IMR-90 (cell line): ENCODE data around the gene UBL7. TPM values are rescaled to one million over a fixed set of nuclear protein-coding genes. Genes with fewer than 3 reads are reported as not detected.

Experiments used
- ATAC-seq: fragments of 200-7000 bp; cut with Tn5 transposase; 2 replicates; pipeline ENCODE4 v1.9.1; 2020; ENCODE audit warnings: low read depth, mild to moderate bottlenecking, moderate library complexity
- BruUV-seq: library from RNA; stranded (reverse); fragments of 400-500 nt; replicated peaks from 2 replicates; lab custom pipeline; 2021; lab: Mats Ljungman, UMichigan
- CTCF ChIA-PET: fragments of 300-600 bp; formaldehyde crosslinking; extraction: SDS; loops from one replicate; lab custom pipeline; 2021; ENCODE audit warnings: antibody characterized with exemption; lab: Yijun Ruan, JAX
- POLR2A ChIA-PET: fragments of 300-600 bp; sonication (Branson Sonifier 250); formaldehyde crosslinking; loops from one replicate; lab custom pipeline; 2022; ENCODE audit warnings: antibody characterized with exemption; ENCODE audit not compliant: unreplicated experiment; lab: Charles Lee
- DNase-seq: peaks from one replicate; pipeline ENCODE4 v3.0.0; 2013
- H2AFZ ChIP-seq: replicated peaks from 2 replicates; pipeline ENCODE3; 2013; ENCODE audit warnings: low read length, mild to moderate bottlenecking; ENCODE audit not compliant: poor library complexity
- H2AK5ac ChIP-seq: 2 replicates; pipeline ENCODE4 v1.6.1; 2013; ENCODE audit warnings: low read depth, low read length, inconsistent platforms
- H2AK9ac ChIP-seq: replicated peaks from 2 replicates; pipeline ENCODE3; 2013; ENCODE audit warnings: mild to moderate bottlenecking, low read depth, low read length, moderate library complexity; ENCODE audit not compliant: poor library complexity
- H2BK120ac ChIP-seq: 2 replicates; pipeline ENCODE4 v1.6.1; 2013; ENCODE audit warnings: low read depth, low read length, inconsistent platforms
- H2BK15ac ChIP-seq: 3 replicates; pipeline ENCODE4 v1.6.1; 2013; ENCODE audit warnings: low read depth, low read length, inconsistent platforms
- H2BK20ac ChIP-seq: 2 replicates; pipeline ENCODE4 v1.6.1; 2013; ENCODE audit warnings: low read depth, mild to moderate bottlenecking, inconsistent platforms, low read length, moderate library complexity
- H2BK5ac ChIP-seq: 2 replicates; pipeline ENCODE4 v1.6.1; 2013; ENCODE audit warnings: mild to moderate bottlenecking, low read depth, low read length, inconsistent platforms; ENCODE audit not compliant: poor library complexity, severe bottlenecking
- H3K14ac ChIP-seq: replicated peaks from 2 replicates; pipeline ENCODE4 v1.6.1; 2013; ENCODE audit warnings: low read depth, low read length, inconsistent platforms
- H3K18ac ChIP-seq: 2 replicates; pipeline ENCODE4 v1.6.1; 2013; ENCODE audit warnings: low read depth, low read length, control low read depth
- H3K23ac ChIP-seq: 2 replicates; pipeline ENCODE4 v1.6.1; 2013; ENCODE audit warnings: low read depth, low read length, inconsistent platforms
- H3K27ac ChIP-seq: 2 replicates; pipeline ENCODE4 v1.5.1; 2013; ENCODE audit warnings: mild to moderate bottlenecking, control low read depth, low read length; ENCODE audit not compliant: insufficient read depth
- H3K27me3 ChIP-seq: 2 replicates; pipeline ENCODE4 v1.6.1; 2013; ENCODE audit warnings: low read length; ENCODE audit not compliant: control insufficient read depth, insufficient read depth
- H3K36me3 ChIP-seq: 2 replicates; pipeline ENCODE4 v1.6.1; 2013; ENCODE audit warnings: low read length, mixed read lengths; ENCODE audit not compliant: control insufficient read depth, insufficient read depth
- H3K4ac ChIP-seq: 2 replicates; pipeline ENCODE4 v1.6.1; 2013; ENCODE audit warnings: low read depth, low read length, inconsistent platforms
- H3K4me1 ChIP-seq: 2 replicates; pipeline ENCODE4 v1.6.1; 2013; ENCODE audit warnings: low read length, mixed read lengths; ENCODE audit not compliant: control insufficient read depth, insufficient read depth
- H3K4me2 ChIP-seq: 2 replicates; pipeline ENCODE4 v1.6.1; 2013; ENCODE audit warnings: low read depth, mild to moderate bottlenecking, control low read depth, low read length, moderate library complexity
- H3K4me3 ChIP-seq: 2 replicates; pipeline ENCODE4 v1.5.1; 2013; ENCODE audit warnings: low read depth, mild to moderate bottlenecking, control low read depth, low read length, moderate library complexity; ENCODE audit not compliant: insufficient read depth
- H3K56ac ChIP-seq: 2 replicates; pipeline ENCODE4 v1.6.1; 2013; ENCODE audit warnings: low read length, inconsistent platforms; ENCODE audit not compliant: insufficient read depth; ENCODE audit errors: extremely low read depth
- H3K79me1 ChIP-seq, 2 experiments: 2 replicates each; pipeline ENCODE4 v1.6.1; 2013; ENCODE audit warnings: low read length in 2 of 2, inconsistent platforms in 1 of 2, low read depth in 1 of 2
- H3K9ac ChIP-seq: 2 replicates; pipeline ENCODE4 v1.6.1; 2013; ENCODE audit warnings: low read depth, low read length, control low read depth
- H3K9me1 ChIP-seq: 2 replicates; pipeline ENCODE4 v1.6.1; 2013; ENCODE audit warnings: low read length, inconsistent platforms; ENCODE audit not compliant: insufficient read depth
- H3K9me3 ChIP-seq: 2 replicates; pipeline ENCODE4 v1.6.1; 2013; ENCODE audit warnings: low read length; ENCODE audit not compliant: control insufficient read depth, insufficient read depth
- H4K20me1 ChIP-seq: 2 replicates; pipeline ENCODE4 v1.6.1; 2013; ENCODE audit warnings: low read length, inconsistent platforms; ENCODE audit not compliant: insufficient read depth
- H4K5ac ChIP-seq: 2 replicates; pipeline ENCODE4 v1.6.1; 2013; ENCODE audit warnings: mild to moderate bottlenecking, low read depth, low read length, control low read depth
- H4K8ac ChIP-seq, 2 experiments: 2 replicates each; pipeline ENCODE4 v1.6.1; 2013; ENCODE audit warnings: low read depth in 2 of 2, low read length in 2 of 2, control low read depth in 1 of 2, inconsistent platforms in 1 of 2
- H4K91ac ChIP-seq: 2 replicates; pipeline ENCODE4 v1.6.1; 2013; ENCODE audit warnings: low read depth, low read length, inconsistent platforms; ENCODE audit not compliant: insufficient read depth
- CHD1 ChIP-seq: IDR thresholded peaks from 2 replicates; pipeline ENCODE4 v1.6.1; 2012; ENCODE audit warnings: low read depth, low read length, improper control_type of control experiment
- CTCF ChIP-seq: conservative IDR thresholded peaks from 2 replicates; pipeline ENCODE4 v1.5.1; 2012; ENCODE audit warnings: mild to moderate bottlenecking, low read depth, low read length, improper control_type of control experiment
- ELK1 ChIP-seq: fragments of 150-350 bp; IDR thresholded peaks from 2 replicates; pipeline ENCODE4 v1.6.1; 2016; ENCODE audit warnings: low read depth, mild to moderate bottlenecking, low read length, moderate library complexity, borderline replicate concordance
- MAZ ChIP-seq: IDR thresholded peaks from 2 replicates; pipeline ENCODE4 v1.6.1; 2012; ENCODE audit warnings: low read depth, mild to moderate bottlenecking, low read length, improper control_type of control experiment, moderate library complexity, borderline replicate concordance
- NFE2L2 ChIP-seq: fragments of 150-350 bp; IDR thresholded peaks from 2 replicates; pipeline ENCODE4 v1.6.1; 2016; ENCODE audit warnings: low read depth, mild to moderate bottlenecking, low read length
- RCOR1 ChIP-seq: IDR thresholded peaks from 2 replicates; pipeline ENCODE4 v1.6.1; 2012; ENCODE audit warnings: mild to moderate bottlenecking, low read length, improper control_type of control experiment; ENCODE audit not compliant: insufficient replicate concordance
- WGBS, 2 experiments: methylation state at CpG; one replicate each; pipeline versions ENCODE4 v1.1.5 to v1.1.7; 2013; ENCODE audit warnings: missing lambda C conversion rate in 2 of 2; ENCODE audit not compliant: insufficient read length in 1 of 2; ENCODE audit errors: extremely low coverage in 2 of 2; 5-methylcytosine and 5-hydroxymethylcytosine counted together
- dilution Hi-C: fragments of 300-500 bp; cut with HindIII; formaldehyde crosslinking; loops from one replicate; pipeline ENCODE4 v1.14.3; 2018; ENCODE audit warnings: low sequenced_read_pairs; ENCODE audit not compliant: unreplicated experiment
- in situ Hi-C: fragments of 300-500 bp; cut with MboI; formaldehyde crosslinking; loops from 3 replicates; pipeline ENCODE4 v1.14.3; 2019; ENCODE audit warnings: low sequenced_read_pairs, inconsistent platforms, mixed read lengths
- intact Hi-C: fragments of 100-400 bp; cut with micrococcal nuclease; formaldehyde crosslinking; loops from 2 replicates; pipeline ENCODE4 v1.10.0; 2022
- polyA plus RNA-seq, 3 experiments: library from polyadenylated mRNA; depleted of rRNA; stranded (reverse); fragments of >200 nt; gene quantifications; 2 replicates each; pipeline ENCODE4 v1.2.3, GENCODE V29; 2012; ENCODE audit warnings: low replicate concordance in 1 of 3
- total RNA-seq: library from RNA; depleted of rRNA; stranded (reverse); fragments of >200 nt; gene quantifications from 2 replicates; pipeline ENCODE4 v1.2.3, GENCODE V29; 2012

UBL7 gene
- total and polyA plus RNA-seq, 2 of the 4 experiments (the other 2 are of a cell fraction) = 68.1 to 78.4 TPM

- dilution Hi-C loops = no loop called here
- TF ChIP-seq RCOR1 (no peak), MAZ (no peak), CTCF (no peak), CHD1 (no peak), ELK1 (no peak), NFE2L2 (no peak)
- no peak overlapping the region for H2BK120ac ChIP-seq
- H3K27ac ChIP-seq = no peak overlapping the region
- no peak overlapping the region for H2AFZ ChIP-seq
- H3K23ac ChIP-seq = no peak overlapping the region
- ATAC-seq (no peak), DNase-seq (no peak)
- H2AK5ac ChIP-seq = no peak overlapping the region
- H3K14ac ChIP-seq = no peak overlapping the region
- H3K4me2 ChIP-seq = no peak overlapping the region
- H4K20me1 ChIP-seq = no peaks in the 10 kb centered on the region
- peaks cover 4% of the 10 kb centered on the region; the same call in 1 of the 2 replicates for H3K4me1 ChIP-seq
- CTCF ChIA-PET = no interaction called here
- in situ Hi-C loops = no loop called here
- peaks cover 9 to 32% of the 10 kb centered on the region in 2 experiments for H3K79me1 ChIP-seq
- intact Hi-C loops = no loop called here
- H4K8ac ChIP-seq = no peak overlapping the region
- H3K9ac ChIP-seq = no peak overlapping the region
- H3K4me3 ChIP-seq = no peak overlapping the region
- no peak overlapping the region for H2BK5ac ChIP-seq
- H3K56ac ChIP-seq = no peak overlapping the region
- no peak overlapping the region for H2BK20ac ChIP-seq
- H3K27me3 ChIP-seq = no peaks in the 10 kb centered on the region
- no peaks in the 10 kb centered on the region for H3K9me1 ChIP-seq
- no peak overlapping the region for H3K18ac ChIP-seq
- no peak overlapping the region for H2AK9ac ChIP-seq
- no peaks in the 10 kb centered on the region; the same call in 1 of the 2 replicates for H3K36me3 ChIP-seq
- no peak overlapping the region for H2BK15ac ChIP-seq
- no CpG with 5 or more reads among the region's 2 CpGs for WGBS, 2 experiments
- H4K91ac ChIP-seq = no peak overlapping the region
- POLR2A ChIA-PET = no interaction called here
- no peak overlapping the region for H3K4ac ChIP-seq
- H4K5ac ChIP-seq = no peak overlapping the region
- no TSS peak for BruUV-seq
- no peaks in the 10 kb centered on the region for H3K9me3 ChIP-seq
These were observed 3.9 kb upstream of the UBL7 start for GRCh38 chr15:74464897-74465296.
